Hematopoietic multipotent progenitor cell treated with erythropoietin and hydrocortisone succinate and interleukin-3 and kit ligand, for 4 days (in vitro differentiated cells): ENCODE results near the gene CUL7.
"Not testable (repeated sequence)": the region's sequence is repeated elsewhere in the genome, so short reads cannot be mapped to it uniquely, and the experiment has no call there.

Experiments
- DNase-seq: peaks from one replicate; pipeline ENCODE4 v3.0.0-alpha.2; 2015

CUL7 gene

GRCh38 chr6:43013843-43014433, 39.7 kb downstream of the CUL7 start, which contains the start of the genes KLHDC3 and MEA1:
Gene KLHDC3, plus strand, starts transcription at chr6:43014249. Its CDS starts 2,944 bp downstream, at chr6:43017193.
Gene MEA1, minus strand, starts transcription at chr6:43013946. Its CDS starts 133 bp downstream, at chr6:43013813.
- peak; percentile 100 for DNase-seq

- DNase-seq = peak; percentile 95
Observed at GRCh38 chr6:43013097-43013842, 40.4 kb downstream of the CUL7 start.

- no peak for DNase-seq
Observed at GRCh38 chr6:43012364-43012763, 41.3 kb downstream of the CUL7 start.

GRCh38 chr6:43011207-43011606, 42.4 kb downstream of the CUL7 start:
- DNase-seq = no peak

GRCh38 chr6:43009124-43009523, 44.5 kb downstream of the CUL7 start:
- peak; percentile 81 for DNase-seq

- no peak for DNase-seq
Observed at GRCh38 chr6:43007126-43007525, 46.5 kb downstream of the CUL7 start.

- DNase-seq = no peak
Observed at GRCh38 chr6:43006251-43006650, 47.4 kb downstream of the CUL7 start.

- DNase-seq = no peak
Observed at GRCh38 chr6:43005844-43006243, 47.8 kb downstream of the CUL7 start.

- DNase-seq = no peak
Observed at GRCh38 chr6:43001843-43002242, 51.8 kb downstream of the CUL7 start.

GRCh38 chr6:42998205-42998604, 55.4 kb downstream of the CUL7 start:
- DNase-seq = not testable (repeated sequence)

GRCh38 chr6:42996513-42996912, 57.1 kb downstream of the CUL7 start:
- DNase-seq = no peak

GRCh38 chr6:42993445-42993844, 60.2 kb downstream of the CUL7 start:
- DNase-seq = no peak

GRCh38 chr6:42989923-42990322, 63.7 kb downstream of the CUL7 start:
- DNase-seq = no peak

GRCh38 chr6:42988486-42989020, 65.1 kb downstream of the CUL7 start:
- DNase-seq = no peak
